Keratinocyte (primary cell): ENCODE results near the gene TERT. TPM values are rescaled to one million over a fixed set of nuclear protein-coding genes. Genes with fewer than 3 reads are reported as not detected.

Experiments used
- DNase-seq: peaks from one replicate; pipeline ENCODE4 v3.0.0-alpha.2; 2011; ENCODE audit warnings: low read depth, missing footprints, low spot score
- FAIRE-seq: peaks from 2 replicates; lab custom pipeline; 2011; peaks lifted over from hg19 to GRCh38; lab: Jason Lieb, UNC
- H2AFZ ChIP-seq: 2 replicates; pipeline ENCODE4 v1.6.0; 2012; ENCODE audit warnings: low read length, control low read depth, inconsistent platforms; ENCODE audit not compliant: control insufficient read depth
- H3K27ac ChIP-seq: 2 replicates; pipeline ENCODE4 v1.5.1; 2011; ENCODE audit warnings: low read length; ENCODE audit not compliant: control insufficient read depth, insufficient read depth
- H3K27me3 ChIP-seq: 3 replicates; pipeline ENCODE4 v1.6.0; 2011; ENCODE audit warnings: low read length; ENCODE audit not compliant: control insufficient read depth, insufficient read depth; ENCODE audit errors: extremely low read depth
- H3K36me3 ChIP-seq, 2 experiments: 2 replicates in 1 of 2; 3 replicates in 1 of 2; pipeline ENCODE4 v1.5.1; 2011; ENCODE audit warnings: low read length in 2 of 2, mild to moderate bottlenecking in 1 of 2; ENCODE audit not compliant: control insufficient read depth in 2 of 2, insufficient read depth in 2 of 2; ENCODE audit errors: extremely low read depth in 1 of 2
- H3K4me1 ChIP-seq: 3 replicates; pipeline ENCODE4 v1.5.1; 2011; ENCODE audit warnings: low read length; ENCODE audit not compliant: control insufficient read depth, insufficient read depth; ENCODE audit errors: extremely low read depth
- H3K4me2 ChIP-seq: 3 replicates; pipeline ENCODE4 v1.6.0; 2011; ENCODE audit warnings: low read depth, low read length; ENCODE audit not compliant: control insufficient read depth, insufficient read depth; ENCODE audit errors: extremely low read depth
- H3K4me3 ChIP-seq, 3 experiments: fragments of 200-600 bp in 1 of 3; sonication (generic) in 1 of 3; 2 replicates in 2 of 3; 3 replicates in 1 of 3; pipeline ENCODE4 v1.5.1; 2011 to 2016; ENCODE audit warnings: low read length in 3 of 3, mild to moderate bottlenecking in 3 of 3, control low read depth in 2 of 3, inconsistent platforms in 1 of 3, low read depth in 1 of 3, mixed read lengths in 1 of 3, mixed run types in 1 of 3, moderate library complexity in 1 of 3; ENCODE audit not compliant: control insufficient read depth in 2 of 3, insufficient read depth in 2 of 3; ENCODE audit errors: extremely low read depth in 1 of 3
- H3K79me2 ChIP-seq: 2 replicates; pipeline ENCODE4 v1.6.0; 2012; ENCODE audit warnings: low read length; ENCODE audit not compliant: control insufficient read depth, insufficient read depth
- H3K9ac ChIP-seq: 3 replicates; pipeline ENCODE4 v1.6.0; 2011; ENCODE audit warnings: low read length; ENCODE audit not compliant: control insufficient read depth, insufficient read depth; ENCODE audit errors: extremely low read depth
- H3K9me1 ChIP-seq: 3 replicates; pipeline ENCODE4 v1.6.0; 2011; ENCODE audit warnings: low read length; ENCODE audit not compliant: control insufficient read depth, insufficient read depth; ENCODE audit errors: extremely low read depth
- H3K9me3 ChIP-seq: 2 replicates; pipeline ENCODE4 v1.5.1; 2012; ENCODE audit warnings: low read depth, low read length; ENCODE audit not compliant: control insufficient read depth
- H4K20me1 ChIP-seq: 3 replicates; pipeline ENCODE4 v1.6.0; 2011; ENCODE audit warnings: low read length; ENCODE audit not compliant: control insufficient read depth, insufficient read depth; ENCODE audit errors: extremely low read depth
- EZH2 ChIP-seq: IDR thresholded peaks from one replicate; pipeline ENCODE4 v1.6.1; 2012; ENCODE audit warnings: inconsistent platforms, mild to moderate bottlenecking, low read length, moderate library complexity
- dilution Hi-C: fragments of 300-500 bp; cut with MboI; formaldehyde crosslinking; loops from one replicate; pipeline ENCODE4 v1.7.0; 2020; ENCODE audit warnings: low sequenced_read_pairs; ENCODE audit not compliant: extremely low pct_ligation_motif_present
- polyA plus RNA-seq, 5 experiments: library from polyadenylated mRNA; depleted of rRNA in 3 of 5; stranded (reverse) in 3 of 5; stranded (forward) in 1 of 5; unstranded in 1 of 5; fragments of >200 nt; gene quantifications; 1 replicate in 1 of 5; 2 replicates in 3 of 5; 3 replicates in 1 of 5; pipeline versions ENCODE4 v1.2.1 to v1.2.3, GENCODE V29; 2011 to 2012; ENCODE audit warnings: missing spikeins in 2 of 5, low read depth in 1 of 5, low replicate concordance in 1 of 5
- TF ChIP-seq, protein P1 (sequence below), 3 experiments: IDR thresholded peaks in 1 of 3; conservative IDR thresholded peaks in 1 of 3; optimal IDR thresholded peaks in 1 of 3; 2 replicates in 2 of 3; 3 replicates in 1 of 3; pipeline versions ENCODE3 to v1.5.1; 2011; ENCODE audit warnings: low read length in 3 of 3, mild to moderate bottlenecking in 3 of 3, moderate library complexity in 2 of 3, control low read depth in 1 of 3, inconsistent platforms in 1 of 3; ENCODE audit not compliant: insufficient read depth in 2 of 3; ENCODE audit errors: extremely low read depth in 1 of 3

TERT gene
- polyA plus RNA-seq, 1 donor (not counting 4 experiments of a cell fraction or from before 2014, with no cell fraction given): not detected

DNA sequence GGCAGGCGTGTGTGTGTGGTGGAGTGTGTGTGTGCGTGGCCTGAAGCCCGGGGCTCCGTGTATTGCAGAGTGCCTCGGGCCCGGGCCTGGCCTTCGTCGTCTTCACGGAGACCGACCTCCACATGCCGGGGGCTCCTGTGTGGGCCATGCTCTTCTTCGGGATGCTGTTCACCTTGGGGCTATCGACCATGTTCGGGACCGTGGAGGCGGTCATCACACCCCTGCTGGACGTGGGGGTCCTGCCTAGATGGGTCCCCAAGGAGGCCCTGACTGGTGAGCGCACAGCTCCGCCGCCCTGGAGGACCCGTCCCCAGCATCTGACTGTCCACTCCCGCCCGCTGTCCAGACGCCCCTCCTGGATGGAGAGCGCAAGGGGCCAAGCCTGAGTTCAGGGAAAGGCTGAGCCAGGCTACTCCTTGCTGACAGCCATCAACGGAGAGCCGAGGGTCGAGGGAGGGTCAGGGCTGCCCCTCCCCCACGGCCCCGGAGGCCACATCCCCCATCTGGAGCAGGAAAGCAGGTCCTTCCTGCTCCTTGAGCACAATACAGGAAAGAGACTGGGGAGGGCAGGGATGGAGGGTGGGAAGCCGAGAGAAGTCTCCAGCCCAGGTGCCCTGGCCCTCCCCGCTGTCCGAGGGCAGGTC lies 51.3 kb downstream of the TERT start:
- Histone ChIP-seq H3K4me1 (no peaks in the 10 kb centered on the region), H2AFZ (no peak overlapping the region), H3K4me2 (no peak overlapping the region), H3K4me3 (no peak overlapping the region), H3K9ac (no peak overlapping the region), H4K20me1 (no peaks in the 10 kb centered on the region), H3K9me1 (no peaks in the 10 kb centered on the region), H3K27me3 (peaks cover 18% of the 10 kb centered on the region), H3K79me2 (no peaks in the 10 kb centered on the region), H3K9me3 (no peaks in the 10 kb centered on the region), H3K27ac (no peak overlapping the region), H3K36me3 (no peaks in the 10 kb centered on the region)
- DNase-seq: no peak
- TF ChIP-seq, protein P1, sequence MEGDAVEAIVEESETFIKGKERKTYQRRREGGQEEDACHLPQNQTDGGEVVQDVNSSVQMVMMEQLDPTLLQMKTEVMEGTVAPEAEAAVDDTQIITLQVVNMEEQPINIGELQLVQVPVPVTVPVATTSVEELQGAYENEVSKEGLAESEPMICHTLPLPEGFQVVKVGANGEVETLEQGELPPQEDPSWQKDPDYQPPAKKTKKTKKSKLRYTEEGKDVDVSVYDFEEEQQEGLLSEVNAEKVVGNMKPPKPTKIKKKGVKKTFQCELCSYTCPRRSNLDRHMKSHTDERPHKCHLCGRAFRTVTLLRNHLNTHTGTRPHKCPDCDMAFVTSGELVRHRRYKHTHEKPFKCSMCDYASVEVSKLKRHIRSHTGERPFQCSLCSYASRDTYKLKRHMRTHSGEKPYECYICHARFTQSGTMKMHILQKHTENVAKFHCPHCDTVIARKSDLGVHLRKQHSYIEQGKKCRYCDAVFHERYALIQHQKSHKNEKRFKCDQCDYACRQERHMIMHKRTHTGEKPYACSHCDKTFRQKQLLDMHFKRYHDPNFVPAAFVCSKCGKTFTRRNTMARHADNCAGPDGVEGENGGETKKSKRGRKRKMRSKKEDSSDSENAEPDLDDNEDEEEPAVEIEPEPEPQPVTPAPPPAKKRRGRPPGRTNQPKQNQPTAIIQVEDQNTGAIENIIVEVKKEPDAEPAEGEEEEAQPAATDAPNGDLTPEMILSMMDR (optimal IDR thresholded peaks at IDR 0.05 in 1 of 3, IDR thresholded peaks at IDR 0.05 in 1 of 3, conservative IDR thresholded peaks at IDR 0.05 in 1 of 3; ENCODE audit: extremely low read depth in 1 of 3, insufficient read depth in 2 of 3, low read length in 3 of 3): no peak
- no peak for TF ChIP-seq EZH2
- no peak for FAIRE-seq
- dilution Hi-C loops: no loop called here

GRCh38 chr5:1242733-1243486 lies 52.0 kb downstream of the TERT start:
- H4K20me1 ChIP-seq: no peaks in the 10 kb centered on the region
- TF ChIP-seq EZH2: no peak
- TF ChIP-seq, protein P1 (optimal IDR thresholded peaks at IDR 0.05 in 1 of 3, IDR thresholded peaks at IDR 0.05 in 1 of 3, conservative IDR thresholded peaks at IDR 0.05 in 1 of 3; ENCODE audit: extremely low read depth in 1 of 3, insufficient read depth in 2 of 3, low read length in 3 of 3): no peak
- H3K4me2 ChIP-seq: no peak overlapping the region
- dilution Hi-C loops: no loop called here
- H3K27me3 ChIP-seq: peaks cover 18% of the 10 kb centered on the region
- no peak overlapping the region for H3K27ac ChIP-seq
- DNase-seq: no peak
- no peak overlapping the region for H2AFZ ChIP-seq
- no peaks in the 10 kb centered on the region for H3K9me1 ChIP-seq
- H3K9ac ChIP-seq: no peak overlapping the region
- no peaks in the 10 kb centered on the region for H3K36me3 ChIP-seq
- H3K4me1 ChIP-seq: no peaks in the 10 kb centered on the region
- no peak for FAIRE-seq
- no peak overlapping the region for H3K4me3 ChIP-seq
- H3K9me3 ChIP-seq: no peaks in the 10 kb centered on the region
- no peaks in the 10 kb centered on the region for H3K79me2 ChIP-seq
